Coronary artery (tissue), 2 donors: Measurements from ENCODE around the gene GJE1.
A peak's percentile ranks its signal among the peaks of the same experiment; 100 is the strongest.
"Not testable (repeated sequence)": the region's sequence is repeated elsewhere in the genome, so short reads cannot be mapped to it uniquely, and the experiment has no call there.

Experiments used
- DNase-seq: peaks from one replicate; pipeline ENCODE4 v3.0.0-alpha.2; 2017; ENCODE audit warnings: low spot score
- H3K27ac ChIP-seq, 2 donors: fragments of 200-600 bp; sonication (generic); one replicate each; pipeline ENCODE4 v1.5.1; 2016 to 2019
- H3K4me3 ChIP-seq: fragments of 200-600 bp; sonication (generic); 2 replicates; pipeline ENCODE4 v1.5.1; 2016; ENCODE audit warnings: mild to moderate bottlenecking, moderate library complexity
- CTCF ChIP-seq: fragments of 200-600 bp; sonication (generic); IDR thresholded peaks from one replicate; pipeline ENCODE4 v1.5.1; 2019; ENCODE audit warnings: antibody characterized with exemption

Gene GJE1

GRCh38 chr6:142118925-142119324 is 13.8 kb upstream of the GJE1 start:
- TF ChIP-seq CTCF, result no peak
- no peak for DNase-seq
- no peak overlapping the region for H3K4me3 ChIP-seq
- H3K27ac ChIP-seq, result no peak overlapping the region

GRCh38 chr6:142121342-142121741 is 11.4 kb upstream of the GJE1 start:
- no peak for TF ChIP-seq CTCF

GRCh38 chr6:142130814-142131213 is 1.9 kb upstream of the GJE1 start:
- TF ChIP-seq CTCF, result no peak
- Histone ChIP-seq H3K27ac (no peak overlapping the region), H3K4me3 (no peak overlapping the region)
- DNase-seq, result no peak

More at GRCh38 chr6:142121342-142121741, 11.4 kb upstream of the GJE1 start:
- DNase-seq, result no peak
- H3K27ac ChIP-seq, result no peak overlapping the region
- H3K4me3 ChIP-seq, result no peak overlapping the region

GRCh38 chr6:142138876-142139275 is 6.2 kb downstream of the GJE1 start:
- no peak for TF ChIP-seq CTCF
- no peak overlapping the region for H3K27ac ChIP-seq
- no peak for DNase-seq
- H3K4me3 ChIP-seq, result no peak overlapping the region

- not testable (repeated sequence) for DNase-seq, H3K27ac ChIP-seq, H3K4me3 ChIP-seq
These were observed 8.8 kb downstream of the GJE1 start for GRCh38 chr6:142141531-142141930.

- H3K27ac ChIP-seq, result peak within 1 kb of the TSS; percentile 19 to 84
- H3K4me3 ChIP-seq, result peak within 1 kb of the TSS; percentile 92
- peak; percentile 99 for DNase-seq
- peak; percentile 77 for TF ChIP-seq CTCF
These were observed 14.3 kb downstream of the GJE1 start, which contains the start of the genes NMBR and VTA1 for GRCh38 chr6:142146828-142147662. TSS of gene NMBR (minus strand) at chr6:142147122. CDS start at chr6:142088658, 58,464 bp downstream. TSS of gene VTA1 (plus strand) at chr6:142147263. CDS start at chr6:142147288, 25 bp downstream.

GRCh38 chr6:142152746-142153145 is 20.0 kb downstream of the GJE1 start:
- no peak for DNase-seq
- no peak overlapping the region for H3K4me3 ChIP-seq
- no peak for TF ChIP-seq CTCF
- no peak overlapping the region for H3K27ac ChIP-seq
